ENCODE measurements around the gene RHEX.
"Not testable (repeated sequence)": the region's sequence is repeated elsewhere in the genome, so short reads cannot be mapped to it uniquely, and the experiment has no call there.

The RHEX gene

DNA sequence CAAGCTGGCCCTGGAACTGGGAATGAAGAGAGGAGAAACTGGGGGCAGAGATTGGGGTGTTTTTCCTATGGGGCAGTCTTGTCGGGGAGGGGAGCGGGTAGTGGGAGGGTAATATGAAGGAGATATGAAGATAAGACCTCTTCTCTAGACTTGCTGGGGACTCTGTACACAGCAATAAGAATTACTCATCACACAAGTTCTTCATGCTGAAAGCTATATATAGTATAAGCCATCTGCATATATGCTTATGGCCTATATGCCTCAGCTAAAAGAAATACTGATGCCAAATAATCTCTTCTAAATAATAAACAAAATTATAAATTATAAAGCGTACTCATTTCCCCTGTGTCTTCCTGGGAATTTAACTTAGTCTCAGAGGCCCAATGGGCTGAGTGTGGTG is 7.9 kb downstream of the RHEX start:
- DNase-seq, result no peak

DNA sequence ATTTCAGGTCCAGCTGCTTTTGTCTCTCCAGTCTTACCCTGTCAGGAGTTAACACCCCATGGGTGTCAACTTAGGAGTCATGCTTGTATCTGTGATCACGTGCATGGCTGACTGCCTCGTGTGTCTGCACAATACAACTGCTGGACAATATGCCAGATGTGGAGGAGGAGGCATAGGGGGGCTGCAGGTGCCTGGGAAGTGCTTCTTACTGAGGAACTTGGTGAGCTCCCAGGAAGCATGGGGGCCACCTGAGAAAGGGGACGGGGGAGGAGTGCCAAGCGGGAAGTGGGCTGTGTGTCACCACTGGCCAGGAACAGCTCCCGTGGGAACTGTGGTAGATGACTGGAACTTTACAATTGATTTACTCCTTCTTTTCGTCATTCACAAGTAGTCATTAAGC is 9.5 kb downstream of the RHEX start:
- no peak for DNase-seq

DNA sequence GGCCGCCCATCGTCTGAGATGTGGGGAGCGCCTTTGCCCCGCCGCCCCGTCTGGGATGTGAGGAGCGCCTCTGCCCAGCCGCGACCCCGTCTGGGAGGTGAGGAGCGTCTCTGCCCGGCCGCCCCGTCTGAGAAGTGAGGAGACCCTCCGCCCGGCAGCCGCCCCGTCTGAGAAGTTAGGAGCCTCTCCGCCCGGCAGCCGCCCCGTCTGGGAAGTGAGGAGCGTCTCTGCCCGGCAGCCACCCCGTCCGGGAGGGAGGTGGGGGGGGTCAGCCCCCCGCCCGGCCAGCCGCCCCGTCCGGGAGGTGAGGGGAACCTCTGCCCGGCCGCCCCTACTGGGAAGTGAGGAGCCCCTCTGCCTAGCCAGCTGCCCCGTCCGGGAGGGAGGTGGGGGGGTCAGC is 11.0 kb downstream of the RHEX start:
- not testable (repeated sequence) for DNase-seq

DNA sequence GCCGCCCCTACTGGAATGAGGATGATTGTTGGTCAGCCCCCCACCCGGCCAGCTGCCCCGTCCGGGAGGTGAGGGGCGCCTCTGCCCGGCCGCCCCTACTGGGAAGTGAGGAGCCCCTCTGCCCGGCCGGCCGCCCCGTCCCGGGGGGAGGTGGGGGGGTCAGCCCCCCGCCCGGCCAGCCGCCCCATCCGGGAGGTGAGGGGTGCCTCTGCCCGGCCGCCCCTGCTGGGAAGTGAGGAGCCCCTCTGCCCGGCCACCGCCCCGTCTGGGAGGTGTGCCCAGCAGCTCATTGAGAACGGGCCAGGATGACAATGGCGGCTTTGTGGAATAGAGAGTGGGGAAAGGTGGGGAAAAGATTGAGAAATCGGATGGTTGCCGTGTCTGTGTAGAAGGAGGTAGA is 11.5 kb downstream of the RHEX start:
- DNase-seq, result not testable (repeated sequence)

DNA sequence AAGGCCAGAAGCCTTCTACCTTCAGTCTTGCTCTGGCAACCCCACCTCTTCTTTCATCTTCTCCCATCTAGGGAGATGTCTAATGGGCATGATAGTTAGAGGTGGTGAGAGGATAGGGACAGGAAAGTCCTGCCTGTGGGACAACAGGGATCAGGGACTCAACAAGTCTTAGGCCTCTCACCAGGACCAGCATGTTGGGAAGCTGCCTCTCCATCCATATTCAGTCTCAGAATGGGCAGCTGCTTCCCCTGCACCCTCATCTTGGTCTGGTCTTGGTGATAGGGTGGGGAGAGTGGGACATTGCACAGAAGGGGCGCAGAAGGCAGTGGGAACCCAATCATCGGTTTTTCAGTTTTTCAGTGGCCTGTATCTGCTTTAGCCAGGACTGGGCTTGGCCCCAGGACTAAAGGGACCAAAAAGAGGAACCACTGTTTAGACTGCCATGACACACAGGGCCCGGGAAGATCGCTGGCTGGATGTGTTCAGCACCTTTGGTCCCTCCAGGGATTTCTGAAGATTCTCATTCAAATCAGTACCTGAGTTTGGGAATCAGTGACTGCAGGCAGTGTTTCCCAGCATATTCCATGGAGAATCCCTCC is 12.7 kb downstream of the RHEX start:
- no peak for DNase-seq

DNA sequence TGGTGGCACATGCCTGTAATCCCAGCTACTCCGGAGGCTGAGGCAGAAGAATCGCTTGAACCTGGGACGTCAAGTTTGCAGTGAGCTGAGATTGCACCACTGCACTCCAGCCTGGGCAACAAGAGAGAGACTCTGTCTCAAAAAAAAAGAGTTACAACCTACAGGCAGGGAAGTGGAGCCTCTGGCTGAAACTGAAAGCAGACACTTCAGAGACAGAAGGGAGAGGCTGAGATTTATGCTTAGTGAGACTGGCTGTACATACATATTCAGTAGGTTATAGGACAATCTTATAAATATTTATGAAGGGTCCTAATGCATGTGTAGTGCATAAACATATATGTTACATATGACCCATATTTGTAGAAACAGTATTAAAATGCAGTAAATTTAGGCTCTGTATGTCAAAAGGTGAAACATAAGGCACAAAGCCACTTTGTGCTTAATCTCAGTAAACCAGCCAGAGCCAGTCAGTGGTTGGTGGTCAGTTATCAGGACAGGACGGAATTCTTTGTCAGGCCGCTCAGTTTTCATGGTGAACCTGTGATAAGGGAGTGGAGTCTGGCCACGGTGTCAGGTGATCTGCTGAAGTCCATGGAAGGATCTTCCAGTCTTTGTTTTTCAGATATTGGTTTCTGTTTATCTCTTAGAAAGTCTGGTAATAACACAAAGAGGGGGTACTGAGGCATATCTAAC is 13.7 kb downstream of the RHEX start:
- no peak for DNase-seq

DNA sequence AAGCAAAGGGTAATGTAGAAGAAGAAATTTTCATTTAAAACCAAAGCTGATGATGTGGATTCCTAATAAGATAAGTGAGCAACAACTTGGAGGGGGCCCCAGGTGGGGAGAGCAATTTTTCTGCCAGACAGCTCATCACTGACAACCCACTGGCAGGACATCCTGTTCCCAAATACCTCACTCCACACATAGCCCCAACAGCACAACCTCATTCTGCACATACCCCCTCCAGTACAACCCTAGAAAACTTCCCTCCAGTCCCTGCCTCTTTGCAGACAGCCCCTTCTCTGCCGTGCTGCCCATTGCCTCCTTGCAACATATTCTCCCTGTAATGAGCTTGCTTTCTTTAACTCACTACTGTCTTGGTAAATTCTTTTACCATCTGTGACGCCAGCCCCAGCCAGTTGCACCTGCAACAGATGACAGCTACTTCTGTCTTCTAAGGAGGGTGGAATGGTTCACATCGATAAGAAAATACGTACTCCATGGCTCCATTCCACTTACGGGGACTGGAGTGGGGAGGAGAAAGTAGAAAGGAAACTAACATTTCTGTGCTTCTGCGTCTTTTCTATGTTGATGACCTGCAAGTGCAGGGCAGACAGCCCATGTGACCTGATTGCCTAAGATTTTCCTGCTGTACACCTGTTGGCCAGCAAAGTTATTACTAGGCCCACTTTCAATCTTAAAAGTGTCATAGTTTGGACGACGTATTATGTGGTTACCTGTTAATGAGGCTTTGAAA is 14.7 kb downstream of the RHEX start:
- no peak for DNase-seq

DNA sequence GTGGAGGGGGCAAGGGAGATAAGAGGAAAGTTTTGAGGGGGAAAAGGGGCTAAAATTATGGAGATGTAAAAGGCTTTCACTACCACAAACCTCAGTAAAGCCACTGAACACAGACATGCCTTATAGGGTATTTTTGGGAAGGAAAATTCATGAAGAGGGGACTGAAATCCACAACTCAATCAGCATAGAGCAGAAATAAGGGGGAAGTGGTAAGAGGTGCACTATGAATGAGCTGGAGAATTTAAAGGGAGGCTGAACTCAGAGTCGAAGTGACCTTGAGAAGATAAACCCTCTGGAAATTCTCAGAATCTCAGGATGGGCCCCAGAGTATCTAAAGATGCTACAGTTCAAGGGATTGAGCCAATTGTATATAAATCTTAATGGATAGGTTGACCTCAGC is 15.3 kb downstream of the RHEX start:
- DNase-seq, result no peak

DNA sequence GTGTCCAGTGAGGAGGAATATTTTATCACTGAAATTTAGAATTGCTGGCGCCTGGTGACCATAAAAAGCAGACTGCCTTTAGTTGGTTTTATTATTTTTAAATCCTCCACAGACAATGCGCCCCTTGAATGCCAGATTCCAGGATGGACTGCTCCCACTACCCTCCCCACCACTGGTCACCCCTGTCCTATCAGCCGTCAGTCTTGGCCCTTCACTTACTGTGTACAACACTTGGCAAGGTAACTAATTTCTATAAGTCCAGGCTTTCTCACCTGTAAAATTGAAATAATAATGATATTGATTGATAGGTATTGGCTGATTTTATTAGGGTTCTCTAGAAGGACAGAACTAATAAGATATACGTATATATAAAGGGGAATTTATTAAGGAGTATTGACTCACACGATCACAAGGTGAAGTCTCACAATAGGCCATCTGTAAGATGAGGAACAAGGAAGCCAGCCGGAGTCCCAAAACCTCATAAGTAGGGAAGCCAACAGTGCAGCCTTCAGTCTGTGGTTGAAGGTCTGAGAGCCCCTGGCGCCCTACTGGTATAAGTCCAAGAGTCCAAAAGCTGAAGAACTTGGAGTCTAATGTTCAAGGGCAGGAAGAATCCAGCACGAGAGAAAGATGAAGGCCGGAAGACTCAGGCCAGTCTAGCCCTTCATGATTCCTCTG is 17.8 kb downstream of the RHEX start:
- DNase-seq, result no peak

DNA sequence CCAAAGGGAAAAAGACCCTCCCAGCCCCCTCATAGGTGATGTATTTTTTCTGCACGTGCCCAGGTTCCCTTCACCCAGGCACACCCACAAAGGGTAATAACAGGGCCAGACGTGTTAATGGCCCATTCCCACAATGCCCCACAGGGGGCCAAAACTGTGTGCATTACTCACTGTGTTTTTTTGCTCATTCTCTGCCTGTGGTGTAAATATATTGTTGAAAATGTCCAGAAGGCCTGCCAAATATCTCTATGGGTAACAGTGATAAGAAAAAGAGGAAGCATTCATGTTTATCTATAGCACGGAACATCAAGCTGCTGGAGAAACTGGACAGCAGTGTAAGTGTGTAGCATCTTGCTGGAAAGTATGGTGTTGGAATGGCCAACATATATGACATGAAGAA is 21.9 kb downstream of the RHEX start:
- DNase-seq, result no peak

DNA sequence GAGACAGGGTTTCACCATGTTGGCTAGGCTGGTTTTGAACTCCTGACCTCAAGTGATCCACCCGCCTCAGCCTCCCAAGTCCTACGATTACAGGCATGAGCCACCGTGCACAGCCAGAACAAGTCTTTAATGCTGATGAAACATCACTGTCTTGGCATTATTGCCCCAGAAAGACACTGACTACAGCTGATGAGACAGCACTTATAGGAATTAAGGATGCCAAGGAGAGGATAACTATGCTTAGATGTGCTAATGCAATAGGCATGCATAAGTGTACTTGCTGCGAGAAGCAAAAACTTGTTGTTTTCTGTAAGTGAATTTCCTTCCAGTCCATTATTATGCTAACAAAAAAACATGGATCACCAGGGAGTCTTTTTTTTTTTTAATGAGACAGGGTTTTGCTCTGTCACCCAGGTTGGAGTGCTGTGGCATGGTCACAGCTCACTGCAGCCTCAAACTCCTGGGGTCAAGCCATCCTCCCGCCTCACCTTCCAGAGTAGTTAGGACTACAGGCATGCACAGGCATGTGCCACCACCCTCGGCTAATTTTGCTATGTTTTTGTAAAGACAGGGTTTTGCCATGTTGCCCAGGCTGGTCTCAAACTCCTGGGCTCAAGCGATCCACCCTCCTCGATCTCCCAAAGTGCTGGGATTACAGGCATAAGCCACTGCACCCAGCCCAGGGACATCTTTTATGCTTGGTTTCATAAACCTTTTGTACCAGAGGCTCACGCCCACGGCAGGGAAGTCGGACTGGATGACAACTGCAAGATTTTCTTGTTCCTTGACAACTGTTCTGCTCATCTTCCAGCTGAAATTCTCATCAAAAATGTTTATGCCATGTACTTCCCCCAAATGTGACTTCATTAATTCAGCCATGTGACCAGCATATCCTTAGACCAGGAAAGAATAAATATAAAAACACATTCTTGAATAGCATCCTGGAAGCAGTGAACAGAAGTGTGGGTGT is 23.1 kb downstream of the RHEX start:
- no peak for DNase-seq

DNA sequence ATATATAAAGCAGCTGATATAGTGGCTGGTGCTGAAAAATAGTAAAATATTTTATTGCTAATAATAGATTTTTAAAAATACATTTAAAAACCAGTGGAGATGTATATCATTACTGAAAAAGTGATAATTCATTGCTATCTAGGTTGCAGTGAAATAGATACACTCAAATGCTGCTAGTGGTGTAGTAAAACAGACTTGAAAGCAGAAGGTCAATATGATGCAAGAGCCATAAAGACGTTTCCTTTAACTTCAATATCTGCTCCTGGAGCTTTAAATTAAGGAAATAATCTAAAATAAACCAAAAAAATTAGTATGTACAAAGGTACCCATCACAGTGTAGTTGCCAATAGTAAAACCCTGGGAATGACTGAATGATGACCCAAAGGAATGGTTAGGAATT is 26.2 kb downstream of the RHEX start:
- no peak for DNase-seq

DNA sequence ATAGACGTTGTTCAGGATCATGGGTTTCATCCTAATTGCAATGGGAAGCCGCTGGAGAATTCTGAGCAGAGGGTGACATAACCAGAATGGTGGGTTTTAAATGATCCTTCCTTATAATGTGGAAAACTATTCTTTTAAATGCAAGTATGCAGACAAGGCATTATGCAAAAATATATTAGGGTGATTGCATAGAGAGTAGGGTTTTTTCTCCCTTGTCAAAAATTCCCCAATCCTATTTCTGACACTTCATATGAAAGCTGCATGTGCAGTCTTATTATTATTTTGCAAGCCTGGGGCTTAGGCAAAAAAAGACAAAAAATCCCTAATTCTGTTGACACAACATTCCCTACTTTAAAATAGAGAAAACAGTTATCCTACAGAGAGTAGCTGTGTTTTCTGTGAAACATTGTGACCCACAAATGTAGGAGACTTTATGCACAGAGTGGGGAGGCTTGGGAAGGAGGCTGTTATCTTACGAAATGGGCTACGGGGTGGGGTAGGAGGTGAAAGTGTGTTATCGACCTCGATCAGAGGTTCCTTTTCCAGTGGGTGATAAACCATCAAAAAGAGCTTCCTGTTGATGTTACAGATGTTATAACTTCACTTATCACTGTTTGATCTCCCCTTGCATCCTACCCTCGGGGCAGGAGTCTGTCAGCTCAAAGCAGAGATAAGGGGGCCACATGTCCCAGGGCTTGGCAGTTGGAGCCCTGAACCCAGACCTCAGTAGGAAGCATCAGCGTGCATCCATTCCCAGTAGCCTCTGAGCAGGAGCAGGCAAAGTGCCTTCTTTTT is 27.2 kb downstream of the RHEX start:
- no peak for DNase-seq

DNA sequence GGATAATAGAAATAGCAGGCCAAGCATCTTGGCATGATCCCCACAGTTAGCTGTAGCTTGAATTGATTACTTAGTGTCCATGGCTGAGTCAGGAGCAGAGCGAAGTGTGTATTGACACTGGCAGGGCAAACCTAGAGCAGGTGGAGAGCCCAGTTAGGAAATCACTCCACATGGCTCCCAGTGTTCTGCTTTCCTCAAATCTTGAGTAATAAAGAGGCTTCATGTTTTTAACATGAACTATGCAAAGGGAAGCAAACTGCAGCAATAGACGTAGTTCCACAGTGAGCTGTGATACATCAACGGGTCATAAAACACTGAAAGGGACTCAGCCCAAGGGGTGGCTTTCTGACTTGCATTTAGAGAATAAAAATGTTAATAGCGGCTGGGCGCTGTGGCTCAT is 28.9 kb downstream of the RHEX start:
- no peak for DNase-seq

DNA sequence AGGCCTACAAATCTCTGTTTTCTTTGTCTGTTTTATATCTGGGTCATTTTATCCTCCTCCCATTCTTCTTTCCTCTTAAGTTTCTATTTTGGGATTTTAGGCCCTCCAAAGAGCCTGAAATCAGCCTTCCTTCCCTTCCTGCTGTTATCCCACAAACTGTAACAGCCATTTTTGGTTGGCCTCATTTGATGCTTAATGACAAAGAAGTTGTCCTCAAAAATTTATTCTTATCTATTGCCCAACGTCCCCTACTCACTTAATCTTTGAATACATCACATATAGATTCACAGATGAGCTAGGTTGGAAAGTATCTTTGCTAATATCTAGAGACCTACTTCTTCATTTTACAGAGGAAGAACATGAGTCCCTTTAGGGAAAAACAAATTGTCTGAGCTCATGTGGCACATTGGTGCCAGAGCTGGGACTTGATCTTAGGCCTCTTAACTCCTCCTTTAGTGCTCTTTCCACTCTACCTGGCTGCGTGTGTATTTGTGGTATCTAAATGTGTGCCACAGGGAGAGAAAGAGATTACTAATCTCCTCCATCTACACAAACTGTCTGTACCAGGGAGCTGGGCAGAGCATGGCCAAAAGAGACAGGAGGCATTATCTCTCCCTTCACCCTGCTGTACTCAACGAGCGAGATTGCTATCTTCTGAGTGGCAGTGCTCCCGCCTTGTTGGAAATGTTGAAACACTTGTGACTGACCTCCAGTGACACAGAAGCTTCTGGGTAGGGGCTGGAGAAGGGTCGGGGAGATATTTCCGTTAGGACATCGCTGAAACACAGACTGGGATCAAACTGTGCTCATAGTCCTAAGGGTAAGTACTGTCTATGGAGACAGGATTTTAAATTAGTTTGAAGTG is 30.1 kb downstream of the RHEX start:
- DNase-seq, result no peak

DNA sequence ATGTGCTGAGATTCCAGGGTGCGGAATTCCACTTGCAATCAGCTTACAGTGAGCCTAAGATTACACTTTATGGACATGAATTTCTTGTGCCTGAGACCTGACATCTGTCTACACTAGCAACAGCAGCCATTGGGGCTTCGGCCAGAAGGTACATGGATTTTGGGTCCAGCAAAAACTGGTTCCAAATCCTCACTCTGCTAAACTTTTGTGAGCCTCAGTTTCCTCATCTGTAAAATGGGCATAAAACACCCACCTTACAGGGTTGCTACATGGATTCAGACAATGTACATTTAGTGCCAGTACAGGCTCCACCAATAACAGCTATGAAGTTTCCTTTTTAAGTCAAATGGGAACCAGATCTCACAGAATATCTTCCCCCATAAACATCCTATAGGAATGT is 30.8 kb downstream of the RHEX start:
- DNase-seq, result no peak

DNA sequence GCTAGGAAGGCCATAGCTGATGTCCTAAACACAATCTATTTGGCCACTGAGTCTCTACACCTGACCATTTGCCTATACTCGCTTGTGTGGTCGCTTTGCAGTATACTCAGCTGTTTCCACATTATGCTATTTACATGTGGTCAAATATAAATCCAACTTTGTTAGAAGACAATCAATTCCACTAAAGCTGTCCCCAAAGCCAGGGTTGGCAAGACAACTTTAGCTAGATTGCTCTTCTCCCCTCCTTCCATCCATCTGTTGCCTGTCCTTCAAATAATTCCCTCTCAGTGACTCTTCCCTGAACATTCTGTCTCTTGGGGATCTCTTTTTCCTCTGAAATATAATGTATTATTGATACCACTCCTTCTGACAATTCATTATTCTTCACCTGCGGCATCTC is 34.1 kb downstream of the RHEX start:
- DNase-seq, result no peak

DNA sequence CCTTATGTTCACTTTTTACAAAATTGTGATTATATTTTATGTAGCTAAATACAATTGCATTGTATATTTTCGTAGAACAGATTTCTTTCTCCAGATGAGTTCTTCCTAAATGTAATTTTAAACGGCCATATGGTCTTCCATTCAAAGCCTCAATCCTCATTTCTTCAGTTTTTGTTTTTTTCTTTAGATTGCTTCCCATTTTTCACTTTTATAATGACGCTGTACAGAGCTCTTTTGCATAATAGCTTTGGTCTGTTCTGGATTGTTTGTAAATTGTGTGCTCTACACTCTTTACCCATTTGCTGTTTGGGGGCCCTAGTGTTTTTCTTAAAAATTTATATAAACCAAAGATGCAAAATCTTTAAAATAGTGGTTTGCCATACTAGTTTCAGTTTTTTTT is 36.4 kb downstream of the RHEX start:
- DNase-seq, result no peak

DNA sequence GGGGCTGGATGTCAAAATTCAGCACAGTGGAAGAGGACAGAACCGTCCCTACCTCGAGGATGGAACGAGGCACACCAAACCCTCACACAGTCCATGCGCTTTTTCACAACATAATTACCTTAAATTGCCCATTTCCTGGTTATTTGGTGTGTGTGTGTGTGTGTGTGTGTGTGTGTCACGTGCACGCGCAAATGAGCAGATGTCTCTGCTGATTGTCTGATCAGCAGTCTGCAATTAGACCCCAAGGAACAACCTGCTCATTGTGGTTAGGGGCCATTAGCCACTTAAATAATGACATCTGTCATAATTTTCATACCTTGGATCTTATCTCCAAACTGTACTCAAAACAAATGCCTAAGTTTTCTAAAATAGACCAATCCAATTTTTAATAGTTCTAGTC is 41.1 kb downstream of the RHEX start:
- peak; percentile 49 for DNase-seq

DNA sequence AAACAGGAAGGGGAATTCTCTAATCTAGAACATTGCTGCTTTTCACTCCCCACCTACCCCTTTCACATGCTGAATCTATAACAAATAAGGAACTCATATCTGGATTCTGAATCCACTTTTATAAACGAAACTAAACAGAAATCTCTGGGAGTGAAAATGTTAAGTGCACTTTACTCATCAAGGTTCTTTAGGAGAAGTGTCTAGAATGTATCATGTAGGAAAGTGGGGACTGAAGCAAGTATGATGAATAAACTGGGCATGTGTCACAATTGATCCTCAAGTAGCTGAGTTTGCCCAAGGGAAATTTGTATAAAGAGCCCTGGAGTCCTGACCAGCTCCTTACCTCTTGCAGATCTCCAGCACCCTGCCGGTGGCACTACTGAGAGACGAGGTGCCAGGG is 44.4 kb downstream of the RHEX start:
- DNase-seq, result no peak

All from NCI-H748 treated with DMSO at 0.1 percent for 48 hours (cell line).